HG03280 (cell line): Measurements from ENCODE around the gene BLOC1S3.

Experiments
- ATAC-seq: cut with Tn5 transposase; IDR thresholded peaks from one replicate; pipeline ENCODE4 v1.9.1; 2021; ENCODE audit warnings: mild to moderate bottlenecking, moderate library complexity; ENCODE audit not compliant: unreplicated experiment

Gene BLOC1S3

GRCh38 chr19:45178262-45179071 is at the start of gene BLOC1S3:
TSS of gene BLOC1S3 (plus strand) at chr19:45178784. CDS start at chr19:45179297, 513 bp downstream.
- peak; percentile 78 for ATAC-seq

GRCh38 chr19:45128806-45129205 is 49.8 kb upstream of the BLOC1S3 start:
- no peak for ATAC-seq

- ATAC-seq: no peak
These were observed 48.3 kb upstream of the BLOC1S3 start for GRCh38 chr19:45130236-45130635.

GRCh38 chr19:45130888-45131615 is 47.5 kb upstream of the BLOC1S3 start:
- no peak for ATAC-seq

- ATAC-seq: no peak
These were observed 44.9 kb upstream of the BLOC1S3 start for GRCh38 chr19:45133661-45134060.

- no peak for ATAC-seq
These were observed 43.3 kb upstream of the BLOC1S3 start for GRCh38 chr19:45135176-45135885.

- ATAC-seq: no peak
These were observed 41.9 kb upstream of the BLOC1S3 start for GRCh38 chr19:45136507-45137178.

- peak; percentile 81 for ATAC-seq
These were observed 41.3 kb upstream of the BLOC1S3 start for GRCh38 chr19:45137179-45137761.

GRCh38 chr19:45138303-45138751 is 40.3 kb upstream of the BLOC1S3 start:
- no peak for ATAC-seq

GRCh38 chr19:45139286-45140143 is 39.1 kb upstream of the BLOC1S3 start:
- ATAC-seq: no peak

GRCh38 chr19:45140144-45140503 is 38.5 kb upstream of the BLOC1S3 start:
- ATAC-seq: no peak

- ATAC-seq: no peak
These were observed 38.1 kb upstream of the BLOC1S3 start for GRCh38 chr19:45140533-45140932.

- no peak for ATAC-seq
These were observed 37.2 kb upstream of the BLOC1S3 start for GRCh38 chr19:45141203-45141900.

- no peak for ATAC-seq
These were observed 36.4 kb upstream of the BLOC1S3 start for GRCh38 chr19:45142016-45142725.

- no peak for ATAC-seq
These were observed 35.9 kb upstream of the BLOC1S3 start for GRCh38 chr19:45142726-45143110.

- ATAC-seq: no peak
These were observed 33.9 kb upstream of the BLOC1S3 start for GRCh38 chr19:45144431-45145269.
